ENCODE data around the gene ORC5.

DNA sequence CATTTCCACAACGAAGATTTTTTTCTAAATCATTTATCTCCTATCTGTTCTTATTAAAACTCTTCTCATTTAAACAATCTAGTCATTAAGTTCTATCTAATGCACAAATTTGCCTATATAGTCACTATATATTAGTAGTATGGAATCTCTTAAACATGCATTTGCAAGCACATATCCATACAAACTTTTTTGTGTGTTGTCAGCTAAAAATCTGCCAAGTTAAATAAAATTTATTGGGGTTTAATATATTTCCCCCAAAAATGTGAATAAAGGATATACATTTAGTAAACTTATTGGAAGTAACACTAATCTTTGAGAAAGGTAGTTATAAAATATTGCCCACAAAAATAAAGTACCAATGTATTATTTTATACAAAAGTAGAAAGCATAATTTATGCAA lies 55.3 kb downstream of the ORC5 start:
- TF ChIP-seq, protein P1, sequence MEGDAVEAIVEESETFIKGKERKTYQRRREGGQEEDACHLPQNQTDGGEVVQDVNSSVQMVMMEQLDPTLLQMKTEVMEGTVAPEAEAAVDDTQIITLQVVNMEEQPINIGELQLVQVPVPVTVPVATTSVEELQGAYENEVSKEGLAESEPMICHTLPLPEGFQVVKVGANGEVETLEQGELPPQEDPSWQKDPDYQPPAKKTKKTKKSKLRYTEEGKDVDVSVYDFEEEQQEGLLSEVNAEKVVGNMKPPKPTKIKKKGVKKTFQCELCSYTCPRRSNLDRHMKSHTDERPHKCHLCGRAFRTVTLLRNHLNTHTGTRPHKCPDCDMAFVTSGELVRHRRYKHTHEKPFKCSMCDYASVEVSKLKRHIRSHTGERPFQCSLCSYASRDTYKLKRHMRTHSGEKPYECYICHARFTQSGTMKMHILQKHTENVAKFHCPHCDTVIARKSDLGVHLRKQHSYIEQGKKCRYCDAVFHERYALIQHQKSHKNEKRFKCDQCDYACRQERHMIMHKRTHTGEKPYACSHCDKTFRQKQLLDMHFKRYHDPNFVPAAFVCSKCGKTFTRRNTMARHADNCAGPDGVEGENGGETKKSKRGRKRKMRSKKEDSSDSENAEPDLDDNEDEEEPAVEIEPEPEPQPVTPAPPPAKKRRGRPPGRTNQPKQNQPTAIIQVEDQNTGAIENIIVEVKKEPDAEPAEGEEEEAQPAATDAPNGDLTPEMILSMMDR (IDR thresholded peaks at IDR 0.05) = no peak
- TF ChIP-seq POLR2A (IDR thresholded peaks at IDR 0.05) (no peak), POLR2AphosphoS5 (IDR thresholded peaks at IDR 0.05) (no peak), EP300 (IDR thresholded peaks at IDR 0.05) (no peak)
